ENCODE data around the gene GINS1. TPM values are rescaled to one million over a fixed set of nuclear protein-coding genes. Genes with fewer than 3 reads are reported as not detected.

Gene GINS1
- total and polyA plus RNA-seq, 7 experiments from 2014 or later, result 0.44 to 24.9 (median 0.88) TPM

- no peak overlapping the region for H3K4me3 ChIP-seq (ENCODE audit: low read length)
- ChIA-PET CTCF (no interaction called here), POLR2A (no interaction called here)
- Mint-ChIP-seq H3K27ac (peak overlapping the region in 1 of 9 donors; percentile 41), H3K9me3 (peaks cover 0 to 3% (median 0%) of the 10 kb centered on the region in 11 donors), H3K27me3 (no peaks in the 10 kb centered on the region), H3K4me3 (no peak overlapping the region), H3K36me3 (peaks cover 3 to 50% (median 25%) of the 10 kb centered on the region in 5 donors), H3K4me1 (peaks cover 18 to 45% (median 35%) of the 10 kb centered on the region in 7 donors)
- peaks cover 0 to 6% (median 0%) of the 10 kb centered on the region in 3 experiments for H3K36me3 ChIP-seq (ENCODE audit: control insufficient read depth in 2 of 3, insufficient read depth in 3 of 3, low read length in 3 of 3)
- DNase-seq (no peak), ATAC-seq (no peak)
- intact Hi-C loops (cut with micrococcal nuclease), result no loop called here
- no peaks in the 10 kb centered on the region for H3K9me3 ChIP-seq (ENCODE audit: control insufficient read depth in 2 of 3, low read length in 3 of 3)
- no peaks in the 10 kb centered on the region for H3K4me1 ChIP-seq (ENCODE audit: control insufficient read depth in 2 of 2, insufficient read depth in 2 of 2, low read length in 2 of 2)
- H3K27ac ChIP-seq (ENCODE audit: low read depth, low read length), result no peak overlapping the region
- no peaks in the 10 kb centered on the region for H3K27me3 ChIP-seq (ENCODE audit: control insufficient read depth in 2 of 2, insufficient read depth in 2 of 2, low read length in 2 of 2)
These were observed 29.1 kb upstream of the GINS1 start for GRCh38 chr20:25378189-25378883.

GRCh38 chr20:25378884-25379733 lies 28.4 kb upstream of the GINS1 start:
- ChIA-PET POLR2A (no interaction called here), CTCF (no interaction called here)
- peaks cover 0 to 43% (median 21%) of the 10 kb centered on the region in 5 donors for H3K36me3 Mint-ChIP-seq
- Histone ChIP-seq H3K4me1 (ENCODE audit: control insufficient read depth in 2 of 2, insufficient read depth in 2 of 2, low read length in 2 of 2) (no peaks in the 10 kb centered on the region), H3K4me3 (ENCODE audit: low read length) (no peak overlapping the region), H3K9me3 (ENCODE audit: control insufficient read depth in 2 of 3, low read length in 3 of 3) (no peaks in the 10 kb centered on the region), H3K27me3 (ENCODE audit: control insufficient read depth in 2 of 2, insufficient read depth in 2 of 2, low read length in 2 of 2) (no peaks in the 10 kb centered on the region), H3K36me3 (ENCODE audit: control insufficient read depth in 2 of 3, insufficient read depth in 3 of 3, low read length in 3 of 3) (peaks cover 0 to 6% (median 0%) of the 10 kb centered on the region in 3 experiments), H3K27ac (ENCODE audit: low read depth, low read length) (no peak overlapping the region)
- H3K27me3 Mint-ChIP-seq, result no peaks in the 10 kb centered on the region
- peak overlapping the region in 1 of 9 donors; percentile 70 for H3K27ac Mint-ChIP-seq
- H3K4me3 Mint-ChIP-seq, result no peak overlapping the region
- intact Hi-C loops (cut with micrococcal nuclease), result no loop called here
- H3K4me1 Mint-ChIP-seq, result peaks cover 19 to 45% (median 35%) of the 10 kb centered on the region in 7 donors
- no peak for DNase-seq
- ATAC-seq, result no peak
- peaks cover 0 to 2% (median 0%) of the 10 kb centered on the region in 11 donors for H3K9me3 Mint-ChIP-seq

- no peak overlapping the region for H3K4me3 ChIP-seq (ENCODE audit: low read length)
- ATAC-seq, result no peak
- H3K36me3 ChIP-seq (ENCODE audit: control insufficient read depth in 2 of 3, insufficient read depth in 3 of 3, low read length in 3 of 3), result peaks cover 0 to 6% (median 0%) of the 10 kb centered on the region in 3 experiments
- no peaks in the 10 kb centered on the region for H3K27me3 ChIP-seq (ENCODE audit: control insufficient read depth in 2 of 2, insufficient read depth in 2 of 2, low read length in 2 of 2)
- DNase-seq, result no peak
- Mint-ChIP-seq H3K27me3 (no peaks in the 10 kb centered on the region), H3K9me3 (no peaks in the 10 kb centered on the region), H3K27ac (peak overlapping the region in 1 of 9 donors; percentile 83), H3K36me3 (peaks cover 0 to 30% (median 13%) of the 10 kb centered on the region in 5 donors), H3K4me1 (peaks cover 19 to 45% (median 32%) of the 10 kb centered on the region in 7 donors), H3K4me3 (no peak overlapping the region)
- H3K9me3 ChIP-seq (ENCODE audit: control insufficient read depth in 2 of 3, low read length in 3 of 3), result no peaks in the 10 kb centered on the region
- H3K4me1 ChIP-seq (ENCODE audit: control insufficient read depth in 2 of 2, insufficient read depth in 2 of 2, low read length in 2 of 2), result no peaks in the 10 kb centered on the region
- ChIA-PET CTCF (no interaction called here), POLR2A (no interaction called here)
- intact Hi-C loops (cut with micrococcal nuclease), result no loop called here
- H3K27ac ChIP-seq (ENCODE audit: low read depth, low read length), result no peak overlapping the region
These were observed 26.4 kb upstream of the GINS1 start for GRCh38 chr20:25380945-25381614.

- Mint-ChIP-seq H3K36me3 (peaks cover 0 to 33% (median 13%) of the 10 kb centered on the region in 5 donors), H3K4me1 (peaks cover 19 to 46% (median 37%) of the 10 kb centered on the region in 7 donors), H3K9me3 (no peaks in the 10 kb centered on the region), H3K4me3 (no peak overlapping the region), H3K27me3 (no peaks in the 10 kb centered on the region), H3K27ac (no peak overlapping the region)
- Histone ChIP-seq H3K27ac (ENCODE audit: low read depth, low read length) (no peak overlapping the region), H3K36me3 (ENCODE audit: control insufficient read depth in 2 of 3, insufficient read depth in 3 of 3, low read length in 3 of 3) (peaks cover 0 to 6% (median 0%) of the 10 kb centered on the region in 3 experiments), H3K4me3 (ENCODE audit: low read length) (no peak overlapping the region), H3K9me3 (ENCODE audit: control insufficient read depth in 2 of 3, low read length in 3 of 3) (no peaks in the 10 kb centered on the region), H3K4me1 (ENCODE audit: control insufficient read depth in 2 of 2, insufficient read depth in 2 of 2, low read length in 2 of 2) (no peaks in the 10 kb centered on the region), H3K27me3 (ENCODE audit: control insufficient read depth in 2 of 2, insufficient read depth in 2 of 2, low read length in 2 of 2) (no peaks in the 10 kb centered on the region)
- CTCF ChIA-PET, result no interaction called here
- ATAC-seq (no peak), DNase-seq (no peak)
- POLR2A ChIA-PET, result no interaction called here
- intact Hi-C loops (cut with micrococcal nuclease), result no loop called here
These were observed 24.6 kb upstream of the GINS1 start for GRCh38 chr20:25382704-25383370.

- peak overlapping the region; percentile 1 to 83 (median 49) for H3K27ac Mint-ChIP-seq
- no peaks in the 10 kb centered on the region for H3K27me3 ChIP-seq (ENCODE audit: control insufficient read depth in 2 of 2, insufficient read depth in 2 of 2, low read length in 2 of 2)
- H3K4me1 Mint-ChIP-seq, result peaks cover 6 to 25% (median 21%) of the 10 kb centered on the region in 7 donors
- peak overlapping the region; percentile 74 for H3K27ac ChIP-seq (ENCODE audit: low read depth, low read length)
- intact Hi-C loops (cut with micrococcal nuclease), result no loop called here
- DNase-seq (peak in 2 of 9 donors; percentile 14 to 23), ATAC-seq (no peak)
- H3K4me3 ChIP-seq (ENCODE audit: low read length), result peak overlapping the region; percentile 62
- H3K4me3 Mint-ChIP-seq, result peak overlapping the region; percentile 83 to 94 (median 88)
- H3K9me3 Mint-ChIP-seq, result no peaks in the 10 kb centered on the region
- H3K4me1 ChIP-seq (ENCODE audit: control insufficient read depth in 2 of 2, insufficient read depth in 2 of 2, low read length in 2 of 2), result no peaks in the 10 kb centered on the region
- H3K36me3 Mint-ChIP-seq, result peaks cover 0 to 8% (median 4%) of the 10 kb centered on the region in 5 donors
- peaks cover 0 to 3% (median 0%) of the 10 kb centered on the region in 3 experiments for H3K36me3 ChIP-seq (ENCODE audit: control insufficient read depth in 2 of 3, insufficient read depth in 3 of 3, low read length in 3 of 3)
- CTCF ChIA-PET, result no interaction called here
- no peaks in the 10 kb centered on the region for H3K9me3 ChIP-seq (ENCODE audit: control insufficient read depth in 2 of 3, low read length in 3 of 3)
- POLR2A ChIA-PET, result no interaction called here
- H3K27me3 Mint-ChIP-seq, result no peaks in the 10 kb centered on the region
These were observed 18.0 kb upstream of the GINS1 start for GRCh38 chr20:25389401-25389857.

Measured in naive thymus-derived CD4-positive, alpha-beta T cell (primary cell).